ENCODE results near the gene TEX54. TPM values are rescaled to one million over a fixed set of nuclear protein-coding genes. Genes with fewer than 3 reads are reported as not detected.

The TEX54 gene
- total and polyA plus RNA-seq, 2 of the 13 experiments (the other 11 are each of a cell fraction or from before 2014, with no cell fraction given): not detected

- TF ChIP-seq ZNF710 (CRISPR knock-in tag; IDR thresholded peaks at IDR 0.05; ENCODE audit: borderline replicate concordance): peak; percentile 29; the same call in 1 of the 2 replicates
- peak; percentile 99 for TF ChIP-seq ATF1 (CRISPR knock-in tag; IDR thresholded peaks at IDR 0.05)
- peak; percentile 50; the same call in 1 of the 2 replicates for TF ChIP-seq ZBTB8A (CRISPR knock-in tag; IDR thresholded peaks at IDR 0.05; ENCODE audit: borderline replicate concordance, low read depth)
- peak; percentile 30; the same call in 1 of the 2 replicates for TF ChIP-seq RAD21 (CRISPR knock-in tag; IDR thresholded peaks at IDR 0.05)
- no peak for TF ChIP-seq SATB2 (CRISPR knock-in tag; IDR thresholded peaks at IDR 0.05)
- peak; percentile 76 for TF ChIP-seq GATAD2A (CRISPR knock-in tag; IDR thresholded peaks at IDR 0.05)
- TF ChIP-seq TBX3 (IDR thresholded peaks at IDR 0.05; ENCODE audit: borderline replicate concordance): no peak
- TF ChIP-seq, protein P1, sequence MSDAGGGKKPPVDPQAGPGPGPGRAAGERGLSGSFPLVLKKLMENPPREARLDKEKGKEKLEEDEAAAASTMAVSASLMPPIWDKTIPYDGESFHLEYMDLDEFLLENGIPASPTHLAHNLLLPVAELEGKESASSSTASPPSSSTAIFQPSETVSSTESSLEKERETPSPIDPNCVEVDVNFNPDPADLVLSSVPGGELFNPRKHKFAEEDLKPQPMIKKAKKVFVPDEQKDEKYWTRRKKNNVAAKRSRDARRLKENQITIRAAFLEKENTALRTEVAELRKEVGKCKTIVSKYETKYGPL (CRISPR knock-in tag; IDR thresholded peaks at IDR 0.05): no peak
- 0 out of 2 replicates have a peak, but pooled peaks have one; percentile 66 for TF ChIP-seq MEIS1 (CRISPR knock-in tag; IDR thresholded peaks at IDR 0.05; ENCODE audit: borderline replicate concordance)
- TF ChIP-seq MAZ (IDR thresholded peaks at IDR 0.05; ENCODE audit: borderline replicate concordance, low read depth, low read length): peak; percentile 45; the same call in 1 of the 2 replicates
- TF ChIP-seq MAZ (CRISPR knock-in tag; IDR thresholded peaks at IDR 0.05; ENCODE audit: low read depth): peak; percentile 78
- peak; percentile 26; the same call in 1 of the 2 replicates for TF ChIP-seq GPN1 (CRISPR knock-in tag; IDR thresholded peaks at IDR 0.05; ENCODE audit: borderline replicate concordance)
- TF ChIP-seq ZNF567 (CRISPR knock-in tag; IDR thresholded peaks at IDR 0.05; ENCODE audit: borderline replicate concordance): 0 out of 2 replicates have a peak, but pooled peaks have one; percentile 58
- TF ChIP-seq PATZ1 (CRISPR knock-in tag; IDR thresholded peaks at IDR 0.05): no peak
- no peak; the same call in 1 of the 2 replicates for TF ChIP-seq ZSCAN21 (CRISPR knock-in tag; IDR thresholded peaks at IDR 0.05; ENCODE audit: borderline replicate concordance)
- no peak for TF ChIP-seq TBP (CRISPR knock-in tag; IDR thresholded peaks at IDR 0.05)
- peak; percentile 45; the same call in 1 of the 2 replicates for TF ChIP-seq ZNF451 (CRISPR knock-in tag; IDR thresholded peaks at IDR 0.05)
- TF ChIP-seq RERE (CRISPR knock-in tag; IDR thresholded peaks at IDR 0.05; ENCODE audit: low read depth): no peak
Measured at GRCh38 chr11:62839050-62839945, 6.7 kb upstream of the TEX54 start, which contains the start of gene WDR74 (continued).
